ENCODE results near the gene TECR. TPM values are rescaled to one million over a fixed set of nuclear protein-coding genes. Genes with fewer than 3 reads are reported as not detected.
A peak's percentile ranks its signal among the peaks of the same experiment; 100 is the strongest.
"Not testable (repeated sequence)": the region's sequence is repeated elsewhere in the genome, so short reads cannot be mapped to it uniquely, and the experiment has no call there.

The TECR gene
- total RNA-seq, 1 experiment from 2014 or later = 188 TPM

DNA sequence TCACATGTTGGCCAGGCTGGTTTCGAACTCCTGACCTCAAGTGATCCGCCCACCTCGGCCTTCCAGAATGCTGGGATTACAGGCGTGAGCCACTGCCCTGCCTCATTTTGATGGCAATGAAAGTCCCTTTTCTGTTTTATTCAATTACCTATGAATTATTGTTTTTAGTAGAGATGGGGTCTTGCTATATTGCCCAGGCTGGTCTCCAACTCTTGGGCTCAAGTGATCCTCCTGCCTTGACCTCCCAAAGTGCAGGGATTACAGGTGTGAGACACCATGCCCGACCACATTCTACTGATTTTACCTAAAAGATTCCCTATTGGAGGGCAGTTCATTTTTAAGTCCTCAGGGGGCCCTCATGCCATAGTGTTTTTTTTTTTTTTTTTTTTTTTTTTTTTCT is 12.6 kb downstream of the TECR start:
- not testable (repeated sequence) for DNase-seq; H3K27ac ChIP-seq; H3K4me1 ChIP-seq; H3K4me3 ChIP-seq; H3K9me3 ChIP-seq (replicated peaks); H3K27me3 ChIP-seq
- H3K36me3 ChIP-seq = peaks cover 18% of the 10 kb centered on the region

DNA sequence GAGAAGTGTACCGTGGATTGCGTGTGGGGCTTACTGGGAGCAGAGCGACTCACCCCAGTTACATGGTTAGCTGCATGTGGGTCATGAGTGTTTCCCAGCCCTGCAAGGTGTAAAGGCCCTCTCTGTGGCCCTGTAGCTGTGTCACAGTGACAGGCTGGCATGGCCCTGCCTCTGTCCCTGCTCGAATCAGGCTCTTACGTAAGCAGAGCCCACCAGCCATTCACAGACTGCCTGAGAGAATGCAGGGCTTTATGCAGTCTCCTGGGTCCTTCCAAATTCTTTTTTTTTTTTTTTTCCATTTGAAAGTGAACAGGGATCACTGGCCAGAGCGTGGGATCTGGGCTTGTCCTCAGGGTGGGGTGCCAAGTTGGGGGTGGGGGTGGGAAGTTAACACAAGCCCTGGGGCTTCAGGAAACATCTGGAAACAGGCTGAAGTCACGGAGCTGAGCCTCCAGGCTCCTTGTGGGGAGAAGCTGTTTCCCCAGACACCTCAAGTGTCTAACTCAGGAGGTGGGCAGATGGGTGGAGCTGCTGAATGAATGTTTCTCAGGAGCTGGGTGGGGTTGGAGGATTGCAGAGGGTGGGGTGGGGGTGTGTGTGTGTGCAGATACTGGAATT is 13.4 kb downstream of the TECR start:
- no peaks in the 10 kb centered on the region for H3K27me3 ChIP-seq
- peaks cover 19% of the 10 kb centered on the region for H3K36me3 ChIP-seq
- no peak for DNase-seq
- no peaks in the 10 kb centered on the region for H3K4me1 ChIP-seq
- H3K9me3 ChIP-seq (replicated peaks) = no peaks in the 10 kb centered on the region
- H3K4me3 ChIP-seq = no peak overlapping the region
- H3K27ac ChIP-seq = no peak overlapping the region

DNA sequence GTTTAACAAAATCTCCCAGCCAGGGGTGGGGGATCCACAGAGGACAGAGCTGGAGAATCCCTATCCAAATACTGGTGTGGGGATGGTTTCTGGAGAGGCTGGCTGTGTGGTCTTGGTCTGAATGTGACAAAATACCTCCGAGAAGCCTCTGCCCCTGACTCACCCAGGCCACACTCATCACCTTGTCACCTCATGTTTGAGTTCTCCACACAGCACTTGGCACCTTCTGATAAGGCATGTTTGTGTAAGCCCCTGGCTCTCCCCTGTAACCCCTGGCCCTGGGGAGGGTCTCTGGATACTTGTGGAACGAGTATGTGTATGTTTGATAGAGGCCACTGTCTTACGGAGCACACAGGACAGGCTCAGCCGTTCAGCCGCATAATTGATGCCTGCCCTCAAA is 14.7 kb downstream of the TECR start:
- Histone ChIP-seq H3K9me3 (replicated peaks) (no peaks in the 10 kb centered on the region), H3K27me3 (no peaks in the 10 kb centered on the region), H3K4me3 (no peak overlapping the region), H3K36me3 (peaks cover 19% of the 10 kb centered on the region), H3K27ac (no peak overlapping the region), H3K4me1 (no peaks in the 10 kb centered on the region)
- no peak for DNase-seq

DNA sequence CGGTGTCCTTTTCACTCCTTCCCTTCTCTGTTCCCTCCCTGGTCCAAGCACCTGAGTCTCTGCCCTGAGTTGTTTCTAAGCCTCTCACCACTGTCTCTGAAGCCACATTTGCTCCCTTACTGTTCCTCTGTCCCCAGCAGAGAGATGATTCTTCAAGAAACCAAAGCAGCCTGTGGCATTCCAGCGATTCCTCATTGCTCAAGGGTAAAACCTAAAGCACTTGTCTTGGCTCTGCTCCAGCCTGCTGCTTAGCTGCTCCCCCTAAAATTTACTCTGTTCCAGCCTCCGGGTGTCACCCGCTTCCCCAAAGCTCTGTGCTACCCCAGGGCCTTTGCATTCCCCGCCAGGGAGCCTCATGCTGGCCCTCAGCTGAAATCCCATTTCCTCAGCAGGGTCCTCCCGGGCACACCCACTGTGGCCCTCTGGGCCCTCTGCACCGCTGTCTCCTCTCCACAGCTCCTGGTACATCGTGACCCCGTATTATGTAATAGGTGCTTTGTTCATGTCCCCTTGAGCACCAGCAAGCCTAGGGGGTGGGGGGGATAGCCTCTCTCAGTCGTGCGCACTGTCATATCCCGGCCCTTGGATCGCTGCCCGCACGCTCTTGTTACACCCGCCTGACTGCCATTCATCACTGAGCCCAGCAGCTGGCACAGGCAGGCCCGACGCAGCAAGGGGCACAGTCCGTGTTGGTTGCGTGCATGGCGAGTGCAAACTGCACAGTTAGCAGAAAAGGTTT is 15.8 kb downstream of the TECR start:
- H3K9me3 ChIP-seq (replicated peaks) = no peaks in the 10 kb centered on the region
- DNase-seq = peak; percentile 65 to 67
- no peak overlapping the region for H3K4me3 ChIP-seq
- no peak overlapping the region for H3K27ac ChIP-seq
- no peaks in the 10 kb centered on the region for H3K4me1 ChIP-seq
- H3K36me3 ChIP-seq = peaks cover 15% of the 10 kb centered on the region; the same call in 1 of the 2 replicates
- no peaks in the 10 kb centered on the region for H3K27me3 ChIP-seq

DNA sequence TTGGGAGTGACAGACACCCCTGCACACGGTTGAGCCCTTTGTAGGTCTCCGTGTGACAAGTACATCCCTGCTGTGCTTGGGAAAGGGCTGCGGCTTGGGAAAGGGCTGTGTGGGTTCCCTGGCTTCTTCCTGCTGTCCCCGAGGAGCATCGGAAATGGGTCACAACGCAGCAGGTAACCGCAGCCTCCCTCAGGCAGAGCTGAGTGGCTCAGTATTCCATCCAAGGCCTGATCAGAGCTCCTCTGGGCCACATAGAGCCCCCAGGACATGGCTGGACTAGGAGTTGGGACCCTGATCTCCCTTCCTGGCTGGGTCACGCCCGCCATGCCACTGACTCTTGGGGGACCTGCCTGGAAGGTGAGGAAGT is 16.3 kb downstream of the TECR start:
- Histone ChIP-seq H3K4me3 (no peak overlapping the region), H3K36me3 (peaks cover 12% of the 10 kb centered on the region; the same call in 1 of the 2 replicates), H3K9me3 (replicated peaks) (no peaks in the 10 kb centered on the region), H3K27me3 (no peaks in the 10 kb centered on the region), H3K27ac (no peak overlapping the region), H3K4me1 (no peaks in the 10 kb centered on the region)
- DNase-seq = no peak

DNA sequence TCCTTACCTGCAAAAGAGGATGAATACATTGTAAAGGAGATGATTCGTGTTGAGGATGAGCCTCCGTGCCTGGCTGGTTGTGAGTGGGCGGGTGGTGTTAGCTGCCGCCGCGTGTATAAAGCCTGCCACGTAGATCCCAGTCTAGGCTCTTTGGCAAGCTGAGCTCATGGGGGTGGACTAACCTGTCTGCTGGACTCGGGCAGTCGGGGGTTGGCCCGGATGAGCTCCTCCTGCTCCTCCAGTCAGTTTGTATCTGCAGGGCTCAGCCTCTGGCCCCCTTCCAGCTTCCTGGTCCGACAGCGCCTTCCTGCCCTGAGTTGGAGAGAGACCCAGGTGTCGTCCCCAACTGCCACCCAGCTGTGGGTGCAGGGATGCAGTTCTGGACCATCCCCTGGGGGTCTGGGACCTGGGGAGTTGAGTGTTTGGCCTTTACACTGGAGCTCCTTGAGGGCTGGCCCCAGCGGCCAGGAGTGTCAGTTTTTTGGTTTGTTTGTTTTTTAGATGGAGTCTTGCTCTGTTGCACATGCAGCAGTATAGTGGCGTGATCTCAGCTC is 20.9 kb downstream of the TECR start:
- DNase-seq = no peak
- Histone ChIP-seq H3K4me3 (no peak overlapping the region), H3K27ac (no peak overlapping the region), H3K4me1 (peaks cover 2% of the 10 kb centered on the region; the same call in 1 of the 2 replicates), H3K36me3 (peaks cover 7% of the 10 kb centered on the region), H3K27me3 (no peaks in the 10 kb centered on the region), H3K9me3 (replicated peaks) (no peaks in the 10 kb centered on the region)

DNA sequence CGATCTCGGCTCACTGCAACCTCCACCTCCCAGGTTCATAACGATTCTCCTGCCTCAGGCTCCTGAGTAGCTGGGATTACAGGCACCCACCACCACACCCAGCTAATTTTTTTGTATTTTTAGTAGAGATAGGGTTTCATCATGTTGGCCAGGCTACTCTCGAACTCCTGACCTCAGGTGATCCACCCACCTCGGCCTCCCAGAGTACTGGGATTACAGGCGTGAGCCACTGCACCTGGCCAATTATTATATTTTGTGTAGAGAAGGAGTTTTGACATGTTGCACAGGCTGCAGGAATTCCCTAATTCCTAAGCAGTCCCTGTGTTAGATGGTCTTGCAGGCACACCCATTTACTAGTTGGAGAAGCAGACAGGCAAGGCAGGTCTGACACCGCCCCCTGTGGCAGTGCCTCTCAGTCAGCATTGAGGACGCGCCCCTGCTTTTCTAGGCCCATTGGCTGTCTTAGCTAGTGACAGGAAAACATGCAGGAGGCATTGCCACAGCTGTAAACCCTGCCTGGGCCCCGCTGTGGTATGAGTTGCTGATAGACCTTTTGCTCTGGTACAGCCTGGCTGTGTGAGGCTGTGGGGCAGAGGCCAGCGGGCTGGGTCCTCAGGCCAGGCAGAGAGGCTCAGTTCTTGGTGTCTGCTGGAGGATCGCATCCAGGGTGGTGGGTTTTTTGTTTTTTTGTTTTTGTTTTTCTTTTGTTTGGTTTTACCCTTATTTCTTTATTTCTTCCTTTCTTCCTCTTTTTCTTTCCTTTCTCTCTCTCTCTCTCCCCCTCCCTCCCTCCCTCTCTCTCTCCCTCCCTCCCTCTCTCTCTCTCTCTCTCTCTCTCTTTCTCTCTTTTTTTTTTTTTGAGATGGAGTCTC is 22.0 kb downstream of the TECR start:
- not testable (repeated sequence) for H3K4me3 ChIP-seq; H3K27ac ChIP-seq; H3K9me3 ChIP-seq (replicated peaks); H3K4me1 ChIP-seq; H3K36me3 ChIP-seq; H3K27me3 ChIP-seq
- peak; percentile 93 to 95 for DNase-seq

DNA sequence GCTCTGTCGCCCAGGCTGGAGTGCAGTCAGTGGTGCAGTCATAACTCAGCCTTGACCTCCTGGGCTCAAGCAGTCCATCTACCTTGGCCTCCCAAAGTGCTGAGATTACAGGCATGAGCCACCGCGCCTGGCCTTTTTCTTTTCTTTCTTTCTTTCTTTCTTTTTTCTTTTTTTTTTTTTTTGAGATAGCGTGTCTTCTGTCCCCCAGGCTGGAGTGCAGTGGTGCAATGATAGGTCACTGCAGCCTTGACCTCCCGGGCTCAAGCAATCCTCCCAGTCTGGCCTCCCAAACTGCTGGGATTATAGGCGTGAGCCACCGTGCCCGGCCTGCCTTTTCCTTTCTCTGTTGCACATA is 22.6 kb downstream of the TECR start:
- not testable (repeated sequence) for H3K27me3 ChIP-seq; DNase-seq; H3K36me3 ChIP-seq; H3K4me3 ChIP-seq; H3K27ac ChIP-seq; H3K9me3 ChIP-seq (replicated peaks); H3K4me1 ChIP-seq

DNA sequence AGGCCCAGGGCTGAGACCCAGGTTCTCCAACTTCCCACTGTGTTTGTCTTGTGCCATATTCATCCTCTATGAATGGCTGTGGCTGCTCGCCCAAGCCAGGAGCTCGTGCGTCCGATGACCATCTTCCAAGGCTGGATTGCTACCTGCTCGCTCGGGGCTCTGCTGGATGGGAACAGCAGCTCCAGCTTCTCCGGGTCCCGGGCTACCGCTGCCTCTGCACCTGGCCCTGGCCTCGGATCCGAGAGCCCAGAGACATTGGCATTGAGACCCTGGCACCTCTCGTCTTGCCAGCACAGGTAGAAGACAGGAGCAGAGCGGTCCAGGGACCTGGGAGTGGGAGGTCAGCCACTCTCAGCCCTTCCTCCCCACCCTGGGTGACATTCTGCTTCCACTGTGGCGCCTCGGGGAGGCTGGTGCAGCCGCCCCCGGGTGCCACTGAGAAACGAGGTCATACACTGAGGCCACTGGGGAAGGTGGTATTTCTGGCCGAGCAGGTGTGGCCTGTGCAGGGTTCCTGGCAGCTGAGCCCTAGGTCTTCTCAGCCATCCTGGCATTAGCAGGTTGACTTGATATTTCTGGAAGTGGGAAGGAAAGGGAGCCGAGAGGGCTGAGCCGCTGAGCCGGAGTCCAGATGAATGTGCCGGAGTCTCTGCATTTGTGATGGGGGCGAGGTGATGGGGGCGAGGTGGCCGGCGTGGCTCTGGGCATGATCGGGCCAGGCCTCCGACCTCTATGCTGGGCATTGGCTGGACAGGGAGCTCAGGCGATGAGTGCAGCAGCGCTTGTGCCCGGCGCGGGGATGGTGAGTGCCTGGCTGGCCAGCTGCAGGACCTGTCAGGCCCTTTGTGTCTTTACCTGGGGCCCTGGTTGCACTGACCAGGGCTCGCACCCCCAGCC is 23.9 kb downstream of the TECR start:
- no peaks in the 10 kb centered on the region for H3K27me3 ChIP-seq
- peaks cover 9% of the 10 kb centered on the region for H3K36me3 ChIP-seq
- no peak overlapping the region for H3K4me3 ChIP-seq
- H3K4me1 ChIP-seq = peaks cover 4% of the 10 kb centered on the region; the same call in 1 of the 2 replicates
- no peak for DNase-seq
- H3K9me3 ChIP-seq (replicated peaks) = no peaks in the 10 kb centered on the region
- no peak overlapping the region for H3K27ac ChIP-seq

DNA sequence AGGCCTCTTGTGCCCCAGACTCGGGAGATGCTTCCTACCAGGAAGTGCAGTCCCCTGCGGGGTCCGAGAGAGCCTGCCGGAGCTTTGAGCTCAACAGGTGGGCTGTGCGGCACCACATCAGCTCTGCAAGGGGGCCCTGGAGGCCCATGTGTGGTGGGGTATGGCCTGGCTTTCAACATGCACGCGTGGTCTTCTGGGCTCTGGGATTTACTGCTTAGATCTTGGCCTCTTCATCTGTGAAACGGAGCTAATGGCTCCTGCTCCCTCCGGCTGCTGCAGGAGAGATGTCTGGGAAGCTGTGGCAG is 24.5 kb downstream of the TECR start:
- Histone ChIP-seq H3K9me3 (replicated peaks) (no peaks in the 10 kb centered on the region), H3K4me3 (no peak overlapping the region), H3K36me3 (peaks cover 4% of the 10 kb centered on the region), H3K27ac (no peak overlapping the region), H3K4me1 (peaks cover 10% of the 10 kb centered on the region), H3K27me3 (no peaks in the 10 kb centered on the region)
- no peak for DNase-seq

DNA sequence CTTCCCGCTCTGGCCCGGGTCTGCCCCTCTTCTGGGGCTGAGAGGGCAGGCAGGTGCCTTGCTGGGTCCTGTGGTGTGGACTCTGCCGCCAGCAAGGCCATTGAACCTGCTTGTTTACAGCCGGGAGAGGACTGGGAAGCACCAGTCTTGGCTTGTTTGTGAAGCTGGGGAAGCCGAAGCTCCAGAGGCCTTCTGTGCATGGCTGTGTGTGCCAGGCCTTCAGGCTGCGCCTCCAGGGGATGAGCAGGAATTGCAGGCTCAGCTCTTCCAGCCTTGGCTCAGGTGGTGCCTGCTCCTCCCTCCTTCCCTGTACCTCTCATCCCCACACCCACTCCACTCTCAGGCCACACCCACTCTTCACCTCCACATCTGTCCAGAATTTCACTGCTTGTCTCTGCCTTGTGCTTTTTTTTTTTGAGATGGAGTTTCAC is 25.0 kb downstream of the TECR start:
- no peak overlapping the region for H3K4me3 ChIP-seq
- H3K27ac ChIP-seq = no peak overlapping the region
- H3K27me3 ChIP-seq = no peaks in the 10 kb centered on the region
- no peaks in the 10 kb centered on the region for H3K9me3 ChIP-seq (replicated peaks)
- H3K36me3 ChIP-seq = peaks cover 4% of the 10 kb centered on the region
- H3K4me1 ChIP-seq = peaks cover 10% of the 10 kb centered on the region
- peak in 1 of 2 experiments; percentile 7 for DNase-seq

DNA sequence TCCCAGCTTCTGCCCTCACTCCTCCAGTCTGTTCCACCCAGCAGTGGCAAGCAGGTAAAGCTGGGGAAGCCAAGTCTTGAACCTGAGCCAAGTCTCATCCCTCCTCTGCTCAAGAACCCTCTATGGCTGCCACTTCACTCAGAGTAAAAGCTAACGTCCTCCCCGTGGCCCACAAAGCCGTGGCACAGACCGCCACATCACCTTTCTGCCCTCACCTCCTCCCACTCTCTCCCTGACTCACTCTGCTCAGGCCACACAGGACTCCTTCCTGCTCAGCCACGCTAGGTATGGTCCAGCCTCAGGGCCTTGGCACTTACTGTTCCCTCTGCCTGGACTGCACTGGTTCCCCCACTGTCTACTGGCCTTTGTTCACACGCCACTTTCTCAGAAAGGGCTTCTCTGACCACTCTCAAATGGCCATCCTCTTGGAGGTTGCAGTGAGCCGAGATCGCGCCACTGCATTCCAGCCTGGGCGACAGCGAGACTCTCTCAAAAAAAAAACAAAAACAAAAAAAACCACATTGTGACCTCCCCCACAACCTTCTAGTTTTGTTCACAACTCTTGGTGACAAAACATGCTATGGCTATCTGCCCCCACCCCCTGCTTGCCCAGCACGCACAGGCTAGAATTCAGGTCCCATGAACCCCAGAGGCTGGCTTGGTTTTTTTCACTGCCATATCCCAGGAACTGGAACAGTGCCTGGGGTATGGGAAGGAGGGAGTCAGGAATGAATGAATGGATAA is 26.7 kb downstream of the TECR start:
- H3K27ac ChIP-seq = no peak overlapping the region
- peaks cover 10% of the 10 kb centered on the region for H3K4me1 ChIP-seq
- peaks cover 4% of the 10 kb centered on the region for H3K36me3 ChIP-seq
- no peak overlapping the region for H3K4me3 ChIP-seq
- no peak for DNase-seq
- no peaks in the 10 kb centered on the region for H3K27me3 ChIP-seq
- no peaks in the 10 kb centered on the region for H3K9me3 ChIP-seq (replicated peaks)

DNA sequence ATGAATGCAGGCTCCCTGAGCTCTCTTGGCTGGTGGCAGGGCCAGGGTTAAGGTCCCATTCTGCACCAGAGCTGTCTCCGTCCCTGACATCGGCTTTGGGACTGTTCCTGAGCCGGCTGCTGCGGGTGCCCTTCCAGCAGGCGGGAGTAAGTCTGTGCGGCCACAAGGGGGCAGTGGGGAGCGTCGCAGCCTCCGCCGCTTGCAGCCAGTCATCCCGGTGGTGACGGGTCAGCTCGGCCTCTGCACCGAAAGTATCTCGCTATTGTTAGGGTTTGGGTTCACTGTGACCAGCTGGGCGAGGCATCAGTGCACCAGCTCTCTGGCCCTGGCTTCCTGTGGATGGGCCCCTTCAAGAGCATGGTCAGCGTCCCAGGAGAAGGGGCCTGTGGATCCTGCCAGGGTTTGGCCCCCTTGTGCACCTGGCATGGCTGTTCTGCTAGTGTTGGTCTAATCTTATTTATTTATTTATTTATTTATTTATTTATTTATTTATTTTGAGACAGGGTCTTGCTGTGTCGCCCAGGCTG is 27.3 kb downstream of the TECR start:
- Histone ChIP-seq H3K9me3 (replicated peaks) (no peaks in the 10 kb centered on the region), H3K27me3 (no peaks in the 10 kb centered on the region), H3K27ac (no peak overlapping the region), H3K4me1 (peaks cover 7% of the 10 kb centered on the region), H3K4me3 (no peak overlapping the region), H3K36me3 (peaks cover 4% of the 10 kb centered on the region)
- peak; percentile 59 to 70 for DNase-seq

Data from SJCRH30 (cell line).